Activated CD4-positive, alpha-beta memory T cell treated with anti-CD3 and anti-CD28 coated beads, Interleukin-2, amount 10 ng/mL, durations not matched to agents 7 days and 5 days (primary cell): Measurements from ENCODE around the gene RBM19. TPM values are rescaled to one million over a fixed set of nuclear protein-coding genes. Genes with fewer than 3 reads are reported as not detected.

Source experiments
- CTCF ChIA-PET: fragments of 350-600 bp; sonication (Branson Sonifier 250); formaldehyde crosslinking; loops from one replicate; lab custom pipeline; 2021; ENCODE audit warnings: antibody characterized with exemption, inconsistent platforms; lab: Charles Lee
- POLR2A ChIA-PET: fragments of 350-600 bp; sonication (Branson Sonifier 250); formaldehyde crosslinking; loops from one replicate; lab custom pipeline; 2021; ENCODE audit warnings: antibody characterized with exemption; lab: Charles Lee
- DNase-seq: peaks from one replicate; pipeline ENCODE4 v3.0.0-alpha.2; 2020
- H3K27ac Mint-ChIP-seq: one replicate; pipeline ENCODE4 v1.8.0; 2021; ENCODE audit warnings: mild to moderate bottlenecking, mixed read lengths
- H3K27me3 Mint-ChIP-seq: one replicate; pipeline ENCODE4 v1.8.0; 2021; ENCODE audit warnings: mixed read lengths
- H3K36me3 Mint-ChIP-seq: one replicate; pipeline ENCODE4 v1.8.0; 2021; ENCODE audit warnings: low read depth, mixed read lengths
- H3K4me1 Mint-ChIP-seq: one replicate; pipeline ENCODE4 v1.8.0; 2021; ENCODE audit warnings: mixed read lengths
- H3K4me3 Mint-ChIP-seq: one replicate; pipeline ENCODE4 v1.8.0; 2021; ENCODE audit warnings: mild to moderate bottlenecking, mixed read lengths
- H3K9me3 Mint-ChIP-seq: one replicate; pipeline ENCODE4 v1.8.0; 2021; ENCODE audit warnings: mixed read lengths
- total RNA-seq, 2 experiments: library from RNA; stranded (reverse); gene quantifications; one replicate each; pipeline ENCODE4 v1.2.3, GENCODE V29; 2021

Gene RBM19
- total RNA-seq, 2 experiments from 2014 or later = 31.5 to 32.4 TPM

DNA sequence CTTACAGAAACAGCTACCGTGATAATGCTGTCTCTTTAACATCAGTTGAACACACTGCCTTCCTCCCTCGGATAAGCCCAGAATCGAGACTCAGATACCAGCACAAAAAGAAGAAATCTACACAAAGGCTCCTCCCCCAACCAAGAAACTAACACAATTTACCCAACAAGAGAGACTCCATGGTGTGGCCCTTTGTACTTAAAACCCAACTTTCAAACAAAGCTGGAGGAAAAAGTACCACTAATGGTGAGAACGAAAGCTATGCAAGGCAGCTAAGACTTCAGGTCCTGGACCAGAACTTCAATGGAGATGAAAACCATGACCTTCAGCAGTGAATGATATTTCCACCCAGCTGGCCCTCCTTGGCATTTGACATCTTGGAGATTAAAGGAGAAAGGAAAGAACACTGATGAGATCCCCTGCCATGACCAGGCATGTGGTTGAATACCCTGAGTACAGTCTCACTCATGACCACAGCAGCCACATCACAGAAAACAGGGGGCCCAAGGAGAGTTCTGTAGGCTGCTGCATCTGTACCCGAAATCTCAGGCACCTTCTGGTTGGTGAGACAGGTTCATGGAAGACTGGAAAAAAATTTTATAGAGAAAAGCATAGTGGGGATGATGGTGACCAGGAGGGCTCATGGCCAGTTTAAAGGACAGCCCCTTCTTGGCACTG lies 36.7 kb downstream of the RBM19 start:
- H3K27ac Mint-ChIP-seq = no peak overlapping the region
- CTCF ChIA-PET = interaction anchor here (0.5 kb wide), 1 partner anchor 732 kb away, joined by 4 read pairs; no protein-coding TSS in a partner anchor
- H3K4me3 Mint-ChIP-seq = no peak overlapping the region
- no peaks in the 10 kb centered on the region for H3K9me3 Mint-ChIP-seq
- POLR2A ChIA-PET = interaction anchor here (1.4 kb wide), 1 partner anchor 35 kb away, joined by 4 read pairs; no protein-coding TSS in a partner anchor
- no peaks in the 10 kb centered on the region for H3K27me3 Mint-ChIP-seq
- H3K4me1 Mint-ChIP-seq = peaks cover 10% of the 10 kb centered on the region
- H3K36me3 Mint-ChIP-seq = peaks cover 27% of the 10 kb centered on the region
- no peak for DNase-seq

DNA sequence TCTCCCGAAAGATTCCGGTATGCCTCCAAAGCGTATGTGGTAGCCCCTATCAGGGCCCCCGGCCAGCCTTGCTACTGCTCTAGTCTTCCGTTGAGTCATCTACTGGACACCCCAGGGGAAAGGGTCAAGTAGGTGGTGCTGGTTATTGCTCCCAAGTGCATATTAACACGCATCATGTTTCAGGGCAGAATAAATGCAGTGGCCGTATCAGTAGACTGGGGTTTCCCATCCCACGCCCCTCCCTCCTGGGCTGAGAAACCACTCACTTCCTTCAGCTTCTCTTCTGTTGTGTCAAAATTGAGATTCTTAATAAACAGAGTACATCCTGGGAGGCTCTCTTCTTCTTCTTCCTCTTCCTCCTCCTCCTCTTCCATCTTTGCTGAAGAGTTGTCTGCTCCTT lies 39.3 kb downstream of the RBM19 start:
- Mint-ChIP-seq H3K36me3 (peaks cover 33% of the 10 kb centered on the region), H3K27ac (peak overlapping the region; percentile 54), H3K4me3 (no peak overlapping the region), H3K9me3 (no peaks in the 10 kb centered on the region), H3K27me3 (no peaks in the 10 kb centered on the region), H3K4me1 (peaks cover 10% of the 10 kb centered on the region)
- CTCF ChIA-PET = no interaction called here
- DNase-seq = no peak
- POLR2A ChIA-PET = interaction anchor here (0.7 kb wide), 1 partner anchor 759 kb away, joined by 3 read pairs; no protein-coding TSS in a partner anchor

DNA sequence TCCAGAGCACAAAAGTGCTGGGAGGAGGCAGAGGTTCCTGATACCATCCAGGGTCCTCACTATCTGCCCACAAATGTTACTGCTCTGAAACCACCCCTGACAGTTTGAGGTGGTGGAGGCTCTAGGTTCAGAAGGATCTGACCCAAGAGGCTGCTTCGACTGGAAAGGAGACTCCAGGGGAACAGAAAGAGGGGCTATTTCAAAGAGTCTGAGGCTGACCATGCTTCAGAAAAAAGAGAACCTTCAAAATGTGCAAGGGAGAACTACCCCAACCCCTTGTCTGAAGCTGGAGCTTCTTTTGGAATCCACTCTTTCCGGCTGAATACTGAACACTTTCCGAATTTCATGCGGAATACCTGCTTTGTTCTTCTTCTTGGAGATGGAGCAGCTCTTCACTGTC lies 41.8 kb downstream of the RBM19 start:
- CTCF ChIA-PET = no interaction called here
- H3K4me1 Mint-ChIP-seq = peaks cover 10% of the 10 kb centered on the region
- H3K9me3 Mint-ChIP-seq = no peaks in the 10 kb centered on the region
- DNase-seq = no peak
- POLR2A ChIA-PET = no interaction called here
- H3K27me3 Mint-ChIP-seq = no peaks in the 10 kb centered on the region
- H3K4me3 Mint-ChIP-seq = no peak overlapping the region
- H3K36me3 Mint-ChIP-seq = peaks cover 28% of the 10 kb centered on the region
- no peak overlapping the region for H3K27ac Mint-ChIP-seq

- Mint-ChIP-seq H3K27ac (no peak overlapping the region), H3K36me3 (peaks cover 28% of the 10 kb centered on the region), H3K4me3 (no peak overlapping the region), H3K27me3 (no peaks in the 10 kb centered on the region), H3K9me3 (no peaks in the 10 kb centered on the region), H3K4me1 (peaks cover 9% of the 10 kb centered on the region)
- no peak for DNase-seq
- POLR2A ChIA-PET = no interaction called here
- CTCF ChIA-PET = no interaction called here
Observed at GRCh38 chr12:113923251-113923650, 42.9 kb downstream of the RBM19 start.

DNA sequence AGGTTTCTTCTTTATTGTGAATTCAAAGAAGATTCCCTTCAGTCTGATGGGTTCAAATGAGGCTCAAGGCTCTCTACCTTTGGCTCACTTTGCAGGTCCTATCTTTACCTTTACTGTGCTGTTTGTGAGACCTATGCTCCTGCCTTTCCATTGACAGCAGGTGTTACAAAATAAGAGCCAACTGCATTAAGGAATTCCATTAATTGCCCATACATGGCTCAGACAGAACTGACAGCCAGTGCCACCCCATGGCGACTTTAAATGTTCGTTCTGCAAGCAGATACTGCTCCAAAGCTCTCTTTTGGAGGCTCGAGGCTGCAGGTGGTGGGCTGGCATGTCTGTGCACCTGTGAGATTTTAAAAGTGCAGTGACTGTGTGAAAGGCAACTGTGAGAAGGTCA lies 44.7 kb downstream of the RBM19 start:
- POLR2A ChIA-PET = no interaction called here
- peaks cover under 1% of the 10 kb centered on the region for H3K4me1 Mint-ChIP-seq
- no peak overlapping the region for H3K27ac Mint-ChIP-seq
- H3K36me3 Mint-ChIP-seq = peaks cover 20% of the 10 kb centered on the region
- H3K4me3 Mint-ChIP-seq = no peak overlapping the region
- no peak for DNase-seq
- CTCF ChIA-PET = no interaction called here
- H3K27me3 Mint-ChIP-seq = no peaks in the 10 kb centered on the region
- no peaks in the 10 kb centered on the region for H3K9me3 Mint-ChIP-seq

GRCh38 chr12:113919791-113920190 lies 46.3 kb downstream of the RBM19 start:
- H3K4me3 Mint-ChIP-seq = no peak overlapping the region
- H3K9me3 Mint-ChIP-seq = no peaks in the 10 kb centered on the region
- no peaks in the 10 kb centered on the region for H3K27me3 Mint-ChIP-seq
- H3K27ac Mint-ChIP-seq = no peak overlapping the region
- H3K4me1 Mint-ChIP-seq = no peaks in the 10 kb centered on the region
- DNase-seq = no peak
- CTCF ChIA-PET = no interaction called here
- POLR2A ChIA-PET = no interaction called here
- H3K36me3 Mint-ChIP-seq = peaks cover 10% of the 10 kb centered on the region

DNA sequence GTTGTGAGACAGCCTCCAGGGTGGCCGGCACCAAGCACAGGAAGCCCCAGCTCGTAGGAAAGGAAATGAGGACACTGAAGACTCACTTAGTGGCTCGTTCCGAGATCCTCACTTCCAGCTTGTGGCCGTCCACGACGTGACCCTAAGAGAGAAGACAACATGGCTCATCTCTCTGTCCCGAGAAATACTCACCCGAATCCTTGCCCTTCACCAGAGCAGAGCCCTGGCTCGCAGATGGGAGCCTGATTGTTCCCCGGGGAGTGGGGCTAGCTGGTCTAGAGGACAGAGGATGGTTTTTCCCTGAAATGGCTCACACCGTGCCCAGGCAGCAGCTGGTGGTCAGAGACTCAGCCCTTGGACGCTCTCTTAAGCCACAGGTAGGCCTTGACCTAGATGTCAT lies 47.8 kb downstream of the RBM19 start:
- ChIA-PET CTCF (no interaction called here), POLR2A (no interaction called here)
- Mint-ChIP-seq H3K36me3 (peaks cover 2% of the 10 kb centered on the region), H3K4me1 (no peaks in the 10 kb centered on the region), H3K27me3 (no peaks in the 10 kb centered on the region), H3K9me3 (no peaks in the 10 kb centered on the region), H3K27ac (no peak overlapping the region), H3K4me3 (no peak overlapping the region)
- no peak for DNase-seq

DNA sequence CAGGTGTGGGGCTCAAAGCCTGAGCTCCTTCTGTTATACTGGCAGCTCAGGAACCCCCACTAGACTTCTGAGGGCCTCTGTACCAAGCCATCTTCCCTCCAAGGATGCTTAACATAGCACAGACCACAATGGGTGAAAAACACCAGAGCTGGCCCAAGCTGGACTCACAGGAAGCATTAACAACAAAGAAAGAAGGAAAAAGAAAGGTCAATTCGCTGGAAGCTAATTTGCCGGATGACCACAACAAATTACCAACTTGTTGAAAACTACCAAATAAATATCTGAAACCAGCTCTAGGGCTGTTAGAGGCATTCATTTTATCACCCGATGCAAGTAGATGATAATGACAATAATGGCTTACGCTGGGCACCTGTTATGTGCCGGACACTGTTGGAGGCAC lies 48.7 kb downstream of the RBM19 start:
- H3K27me3 Mint-ChIP-seq = no peaks in the 10 kb centered on the region
- no peaks in the 10 kb centered on the region for H3K9me3 Mint-ChIP-seq
- H3K4me3 Mint-ChIP-seq = no peak overlapping the region
- ChIA-PET CTCF (no interaction called here), POLR2A (no interaction called here)
- no peaks in the 10 kb centered on the region for H3K36me3 Mint-ChIP-seq
- no peaks in the 10 kb centered on the region for H3K4me1 Mint-ChIP-seq
- H3K27ac Mint-ChIP-seq = no peak overlapping the region
- no peak for DNase-seq

- H3K27me3 Mint-ChIP-seq = no peaks in the 10 kb centered on the region
- no peak overlapping the region for H3K27ac Mint-ChIP-seq
- no peak for DNase-seq
- H3K9me3 Mint-ChIP-seq = no peaks in the 10 kb centered on the region
- H3K4me1 Mint-ChIP-seq = no peaks in the 10 kb centered on the region
- ChIA-PET CTCF (no interaction called here), POLR2A (no interaction called here)
- H3K4me3 Mint-ChIP-seq = no peak overlapping the region
- peaks cover 4% of the 10 kb centered on the region for H3K36me3 Mint-ChIP-seq
Observed at GRCh38 chr12:113914806-113915205, 51.3 kb downstream of the RBM19 start.

GRCh38 chr12:113914176-113914575 lies 51.9 kb downstream of the RBM19 start:
- no peak overlapping the region for H3K27ac Mint-ChIP-seq
- H3K9me3 Mint-ChIP-seq = no peaks in the 10 kb centered on the region
- ChIA-PET POLR2A (no interaction called here), CTCF (no interaction called here)
- no peaks in the 10 kb centered on the region for H3K4me1 Mint-ChIP-seq
- no peaks in the 10 kb centered on the region for H3K27me3 Mint-ChIP-seq
- DNase-seq = no peak
- no peak overlapping the region for H3K4me3 Mint-ChIP-seq
- H3K36me3 Mint-ChIP-seq = peaks cover 4% of the 10 kb centered on the region

DNA sequence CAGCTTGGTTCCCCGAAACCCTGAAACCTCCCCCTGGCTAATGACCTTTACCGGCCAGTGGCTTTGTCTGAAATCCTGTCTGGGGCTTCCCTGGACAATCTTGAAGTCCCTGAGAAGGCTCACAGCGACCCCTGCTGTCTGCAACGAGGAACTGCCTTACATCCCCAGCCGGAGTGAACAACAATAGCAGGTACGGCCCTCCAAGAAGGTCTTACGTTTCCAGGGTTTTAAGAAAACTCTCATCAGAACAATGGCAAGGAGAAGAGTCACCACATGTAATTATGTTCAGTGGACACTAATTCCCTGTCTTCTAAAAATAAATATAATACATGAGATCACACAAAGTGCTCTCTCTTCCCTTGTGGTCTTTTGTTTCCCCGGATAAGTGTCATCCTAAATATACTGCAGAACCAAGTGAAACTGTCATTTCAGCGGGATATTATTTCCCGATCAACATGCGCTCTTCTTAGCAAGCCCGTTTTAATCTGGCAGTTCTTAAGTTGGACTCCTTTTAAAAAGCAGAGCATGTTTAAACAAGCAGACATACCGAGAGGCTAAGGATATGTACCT lies 53.3 kb downstream of the RBM19 start:
- ChIA-PET CTCF (interaction anchor here (0.7 kb wide), 1 partner anchor 451 kb away, joined by 3 read pairs; no protein-coding TSS in a partner anchor), POLR2A (no interaction called here)
- Mint-ChIP-seq H3K27ac (no peak overlapping the region), H3K36me3 (peaks cover 4% of the 10 kb centered on the region), H3K4me3 (no peak overlapping the region), H3K4me1 (no peaks in the 10 kb centered on the region), H3K27me3 (no peaks in the 10 kb centered on the region), H3K9me3 (no peaks in the 10 kb centered on the region)
- peak; percentile 54 for DNase-seq

DNA sequence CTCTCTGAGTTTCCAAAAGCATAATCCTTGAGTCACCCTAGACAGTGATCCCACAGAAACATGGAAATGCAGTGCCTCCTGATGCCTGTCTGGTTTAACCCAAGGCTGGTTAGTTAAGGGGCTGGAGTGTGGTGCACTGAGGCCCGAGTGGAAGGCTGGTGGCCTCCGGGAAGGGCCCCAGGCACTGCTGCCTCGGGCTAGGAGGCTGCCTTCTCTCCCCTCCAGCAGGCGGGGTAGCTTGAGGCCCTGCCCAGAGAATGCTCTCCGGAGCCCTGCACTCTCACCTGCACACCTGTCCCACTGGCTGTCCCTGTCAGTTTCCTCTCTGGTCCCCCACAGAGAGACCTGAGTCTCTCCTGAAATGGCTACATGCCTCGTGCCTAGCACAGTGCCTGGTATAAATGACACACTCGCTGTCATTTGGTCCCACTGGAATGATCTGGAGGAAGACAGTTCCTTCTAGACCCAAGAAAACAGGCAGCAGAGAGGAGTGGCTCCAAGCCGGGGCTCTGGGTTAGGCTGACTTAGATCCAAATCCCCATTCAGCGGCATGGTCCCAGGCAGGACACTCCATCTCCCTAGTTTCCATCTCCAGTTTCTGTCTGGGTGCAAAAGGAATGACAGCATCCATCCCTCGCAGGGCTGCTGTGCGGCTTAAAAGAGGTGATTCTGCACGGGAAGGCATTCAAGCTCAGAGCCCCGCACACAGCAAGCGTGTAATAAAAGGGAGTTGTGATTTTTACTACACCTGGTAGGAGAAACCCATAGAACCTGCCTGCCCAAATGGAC lies 54.0 kb downstream of the RBM19 start:
- CTCF ChIA-PET = interaction anchor here (0.7 kb wide), 1 partner anchor 450 kb away, joined by 3 read pairs; no protein-coding TSS in a partner anchor
- H3K4me1 Mint-ChIP-seq = no peaks in the 10 kb centered on the region
- no peak for DNase-seq
- POLR2A ChIA-PET = no interaction called here
- H3K9me3 Mint-ChIP-seq = no peaks in the 10 kb centered on the region
- no peak overlapping the region for H3K4me3 Mint-ChIP-seq
- no peak overlapping the region for H3K27ac Mint-ChIP-seq
- H3K36me3 Mint-ChIP-seq = peaks cover 4% of the 10 kb centered on the region
- H3K27me3 Mint-ChIP-seq = no peaks in the 10 kb centered on the region

DNA sequence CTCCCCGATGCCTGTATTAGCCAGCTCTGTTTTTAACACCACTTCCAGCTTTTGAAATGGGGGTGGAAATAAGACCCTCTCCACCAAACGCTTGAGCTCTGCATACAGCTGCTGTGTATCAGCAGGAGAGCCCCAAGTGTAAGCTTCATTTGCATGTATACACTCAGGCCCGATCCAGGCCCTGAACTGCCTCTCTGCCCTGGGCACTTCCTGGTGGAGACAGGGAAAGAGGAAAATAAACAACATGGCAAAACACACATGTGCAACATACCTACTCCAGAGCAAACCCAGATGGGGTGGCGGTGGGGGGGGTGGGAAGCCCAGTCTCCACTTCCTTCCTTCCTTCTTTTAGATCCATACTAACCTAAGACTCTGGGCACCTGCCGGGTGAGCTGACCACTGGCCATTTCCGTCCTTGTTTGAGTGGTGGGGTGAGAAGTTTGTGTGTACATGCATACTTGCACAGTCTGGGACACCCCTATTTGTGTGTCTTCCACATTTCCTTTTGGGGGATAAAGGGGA lies 55.3 kb downstream of the RBM19 start:
- Mint-ChIP-seq H3K27me3 (no peaks in the 10 kb centered on the region), H3K9me3 (no peaks in the 10 kb centered on the region), H3K27ac (no peak overlapping the region), H3K4me1 (no peaks in the 10 kb centered on the region), H3K36me3 (peaks cover 11% of the 10 kb centered on the region), H3K4me3 (no peak overlapping the region)
- ChIA-PET CTCF (no interaction called here), POLR2A (no interaction called here)
- DNase-seq = no peak
